IMR-90 (cell line): ENCODE measurements around the gene PARP1. TPM values are rescaled to one million over a fixed set of nuclear protein-coding genes. Genes with fewer than 3 reads are reported as not detected.

Source experiments
- ATAC-seq: fragments of 200-7000 bp; cut with Tn5 transposase; 2 replicates; pipeline ENCODE4 v1.9.1; 2020; ENCODE audit warnings: low read depth, mild to moderate bottlenecking, moderate library complexity
- BruUV-seq: library from RNA; stranded (reverse); fragments of 400-500 nt; replicated peaks from 2 replicates; lab custom pipeline; 2021; lab: Mats Ljungman, UMichigan
- CTCF ChIA-PET: fragments of 300-600 bp; formaldehyde crosslinking; extraction: SDS; loops from one replicate; lab custom pipeline; 2021; ENCODE audit warnings: antibody characterized with exemption; lab: Yijun Ruan, JAX
- POLR2A ChIA-PET: fragments of 300-600 bp; sonication (Branson Sonifier 250); formaldehyde crosslinking; loops from one replicate; lab custom pipeline; 2022; ENCODE audit warnings: antibody characterized with exemption; ENCODE audit not compliant: unreplicated experiment; lab: Charles Lee
- DNase-seq: peaks from one replicate; pipeline ENCODE4 v3.0.0; 2013
- H2AFZ ChIP-seq: replicated peaks from 2 replicates; pipeline ENCODE3; 2013; ENCODE audit warnings: low read length, mild to moderate bottlenecking; ENCODE audit not compliant: poor library complexity
- H2AK5ac ChIP-seq: 2 replicates; pipeline ENCODE4 v1.6.1; 2013; ENCODE audit warnings: low read depth, low read length, inconsistent platforms
- H2AK9ac ChIP-seq: replicated peaks from 2 replicates; pipeline ENCODE3; 2013; ENCODE audit warnings: mild to moderate bottlenecking, low read depth, low read length, moderate library complexity; ENCODE audit not compliant: poor library complexity
- H2BK120ac ChIP-seq: 2 replicates; pipeline ENCODE4 v1.6.1; 2013; ENCODE audit warnings: low read depth, low read length, inconsistent platforms
- H2BK15ac ChIP-seq: 3 replicates; pipeline ENCODE4 v1.6.1; 2013; ENCODE audit warnings: low read depth, low read length, inconsistent platforms
- H2BK20ac ChIP-seq: 2 replicates; pipeline ENCODE4 v1.6.1; 2013; ENCODE audit warnings: low read depth, mild to moderate bottlenecking, inconsistent platforms, low read length, moderate library complexity
- H2BK5ac ChIP-seq: 2 replicates; pipeline ENCODE4 v1.6.1; 2013; ENCODE audit warnings: mild to moderate bottlenecking, low read depth, low read length, inconsistent platforms; ENCODE audit not compliant: poor library complexity, severe bottlenecking
- H3K14ac ChIP-seq: replicated peaks from 2 replicates; pipeline ENCODE4 v1.6.1; 2013; ENCODE audit warnings: low read depth, low read length, inconsistent platforms
- H3K18ac ChIP-seq: 2 replicates; pipeline ENCODE4 v1.6.1; 2013; ENCODE audit warnings: low read depth, low read length, control low read depth
- H3K23ac ChIP-seq: 2 replicates; pipeline ENCODE4 v1.6.1; 2013; ENCODE audit warnings: low read depth, low read length, inconsistent platforms
- H3K27ac ChIP-seq: 2 replicates; pipeline ENCODE4 v1.5.1; 2013; ENCODE audit warnings: mild to moderate bottlenecking, control low read depth, low read length; ENCODE audit not compliant: insufficient read depth
- H3K27me3 ChIP-seq: 2 replicates; pipeline ENCODE4 v1.6.1; 2013; ENCODE audit warnings: low read length; ENCODE audit not compliant: control insufficient read depth, insufficient read depth
- H3K36me3 ChIP-seq: 2 replicates; pipeline ENCODE4 v1.6.1; 2013; ENCODE audit warnings: low read length, mixed read lengths; ENCODE audit not compliant: control insufficient read depth, insufficient read depth
- H3K4ac ChIP-seq: 2 replicates; pipeline ENCODE4 v1.6.1; 2013; ENCODE audit warnings: low read depth, low read length, inconsistent platforms
- H3K4me1 ChIP-seq: 2 replicates; pipeline ENCODE4 v1.6.1; 2013; ENCODE audit warnings: low read length, mixed read lengths; ENCODE audit not compliant: control insufficient read depth, insufficient read depth
- H3K4me2 ChIP-seq: 2 replicates; pipeline ENCODE4 v1.6.1; 2013; ENCODE audit warnings: low read depth, mild to moderate bottlenecking, control low read depth, low read length, moderate library complexity
- H3K4me3 ChIP-seq: 2 replicates; pipeline ENCODE4 v1.5.1; 2013; ENCODE audit warnings: low read depth, mild to moderate bottlenecking, control low read depth, low read length, moderate library complexity; ENCODE audit not compliant: insufficient read depth
- H3K56ac ChIP-seq: 2 replicates; pipeline ENCODE4 v1.6.1; 2013; ENCODE audit warnings: low read length, inconsistent platforms; ENCODE audit not compliant: insufficient read depth; ENCODE audit errors: extremely low read depth
- H3K79me1 ChIP-seq, 2 experiments: 2 replicates each; pipeline ENCODE4 v1.6.1; 2013; ENCODE audit warnings: low read length in 2 of 2, inconsistent platforms in 1 of 2, low read depth in 1 of 2
- H3K9ac ChIP-seq: 2 replicates; pipeline ENCODE4 v1.6.1; 2013; ENCODE audit warnings: low read depth, low read length, control low read depth
- H3K9me1 ChIP-seq: 2 replicates; pipeline ENCODE4 v1.6.1; 2013; ENCODE audit warnings: low read length, inconsistent platforms; ENCODE audit not compliant: insufficient read depth
- H3K9me3 ChIP-seq: 2 replicates; pipeline ENCODE4 v1.6.1; 2013; ENCODE audit warnings: low read length; ENCODE audit not compliant: control insufficient read depth, insufficient read depth
- H4K20me1 ChIP-seq: 2 replicates; pipeline ENCODE4 v1.6.1; 2013; ENCODE audit warnings: low read length, inconsistent platforms; ENCODE audit not compliant: insufficient read depth
- H4K5ac ChIP-seq: 2 replicates; pipeline ENCODE4 v1.6.1; 2013; ENCODE audit warnings: mild to moderate bottlenecking, low read depth, low read length, control low read depth
- H4K8ac ChIP-seq, 2 experiments: 2 replicates each; pipeline ENCODE4 v1.6.1; 2013; ENCODE audit warnings: low read depth in 2 of 2, low read length in 2 of 2, control low read depth in 1 of 2, inconsistent platforms in 1 of 2
- H4K91ac ChIP-seq: 2 replicates; pipeline ENCODE4 v1.6.1; 2013; ENCODE audit warnings: low read depth, low read length, inconsistent platforms; ENCODE audit not compliant: insufficient read depth
- BHLHE40 ChIP-seq: fragments of 150-350 bp; IDR thresholded peaks from 2 replicates; pipeline ENCODE4 v1.6.1; 2016; ENCODE audit warnings: mild to moderate bottlenecking, low read depth, low read length
- CEBPB ChIP-seq: IDR thresholded peaks from 2 replicates; pipeline ENCODE4 v1.6.1; 2012; ENCODE audit warnings: low read depth, low read length, improper control_type of control experiment
- CTCF ChIP-seq: conservative IDR thresholded peaks from 2 replicates; pipeline ENCODE4 v1.5.1; 2012; ENCODE audit warnings: mild to moderate bottlenecking, low read depth, low read length, improper control_type of control experiment
- ELK1 ChIP-seq: fragments of 150-350 bp; IDR thresholded peaks from 2 replicates; pipeline ENCODE4 v1.6.1; 2016; ENCODE audit warnings: low read depth, mild to moderate bottlenecking, low read length, moderate library complexity, borderline replicate concordance
- FOS ChIP-seq: fragments of 150-350 bp; IDR thresholded peaks from 2 replicates; pipeline ENCODE4 v1.6.1; 2016; ENCODE audit warnings: low read depth, low read length
- MAFK ChIP-seq: IDR thresholded peaks from 2 replicates; pipeline ENCODE4 v1.6.1; 2012; ENCODE audit warnings: low read depth, low read length, improper control_type of control experiment
- MAZ ChIP-seq: IDR thresholded peaks from 2 replicates; pipeline ENCODE4 v1.6.1; 2012; ENCODE audit warnings: low read depth, mild to moderate bottlenecking, low read length, improper control_type of control experiment, moderate library complexity, borderline replicate concordance
- POLR2A ChIP-seq: IDR thresholded peaks from 2 replicates; pipeline ENCODE4 v1.6.1; 2012; ENCODE audit warnings: mild to moderate bottlenecking, low read depth, low read length
- RAD21 ChIP-seq: IDR thresholded peaks from 2 replicates; pipeline ENCODE4 v1.6.1; 2012; ENCODE audit warnings: low read length, improper control_type of control experiment
- RCOR1 ChIP-seq: IDR thresholded peaks from 2 replicates; pipeline ENCODE4 v1.6.1; 2012; ENCODE audit warnings: mild to moderate bottlenecking, low read length, improper control_type of control experiment; ENCODE audit not compliant: insufficient replicate concordance
- RFX5 ChIP-seq: IDR thresholded peaks from 2 replicates; pipeline ENCODE4 v1.8.0; 2012; ENCODE audit warnings: low read depth, mild to moderate bottlenecking, low read length, moderate library complexity
- SMC3 ChIP-seq: fragments of 150-350 bp; IDR thresholded peaks from 2 replicates; pipeline ENCODE4 v1.6.1; 2016; ENCODE audit warnings: low read depth, mild to moderate bottlenecking, antibody characterized with exemption, low read length, moderate library complexity
- USF2 ChIP-seq: fragments of 150-350 bp; IDR thresholded peaks from 2 replicates; pipeline ENCODE4 v1.6.1; 2017; ENCODE audit warnings: mild to moderate bottlenecking, antibody characterized with exemption, low read length, low read depth
- WGBS, 2 experiments: methylation state at CpG; one replicate each; pipeline versions ENCODE4 v1.1.5 to v1.1.7; 2013; ENCODE audit warnings: missing lambda C conversion rate in 2 of 2; ENCODE audit not compliant: insufficient read length in 1 of 2; ENCODE audit errors: extremely low coverage in 2 of 2; 5-methylcytosine and 5-hydroxymethylcytosine counted together
- dilution Hi-C: fragments of 300-500 bp; cut with HindIII; formaldehyde crosslinking; loops from one replicate; pipeline ENCODE4 v1.14.3; 2018; ENCODE audit warnings: low sequenced_read_pairs; ENCODE audit not compliant: unreplicated experiment
- in situ Hi-C: fragments of 300-500 bp; cut with MboI; formaldehyde crosslinking; loops from 3 replicates; pipeline ENCODE4 v1.14.3; 2019; ENCODE audit warnings: low sequenced_read_pairs, inconsistent platforms, mixed read lengths
- intact Hi-C: fragments of 100-400 bp; cut with micrococcal nuclease; formaldehyde crosslinking; loops from 2 replicates; pipeline ENCODE4 v1.10.0; 2022
- polyA plus RNA-seq, 3 experiments: library from polyadenylated mRNA; depleted of rRNA; stranded (reverse); fragments of >200 nt; gene quantifications; 2 replicates each; pipeline ENCODE4 v1.2.3, GENCODE V29; 2012; ENCODE audit warnings: low replicate concordance in 1 of 3
- total RNA-seq: library from RNA; depleted of rRNA; stranded (reverse); fragments of >200 nt; gene quantifications from 2 replicates; pipeline ENCODE4 v1.2.3, GENCODE V29; 2012

Gene PARP1
- total and polyA plus RNA-seq, 2 of the 4 experiments (the other 2 are of a cell fraction), result 86.5 to 105 TPM

GRCh38 chr1:226372885-226373284 lies 35.0 kb downstream of the PARP1 start:
- ChIA-PET CTCF (no interaction called here), POLR2A (no interaction called here)
- in situ Hi-C loops (no loop called here), intact Hi-C loops (loop anchor here (10.0 kb wide), 1 partner anchor 248 kb away; no protein-coding TSS in a partner anchor), dilution Hi-C loops (no loop called here)
- no peak for DNase-seq
- Histone ChIP-seq H4K20me1 (no peaks in the 10 kb centered on the region), H2BK5ac (no peak overlapping the region), H2AFZ (no peak overlapping the region), H3K9me1 (no peaks in the 10 kb centered on the region; the same call in 1 of the 2 replicates), H2BK20ac (no peak overlapping the region), H4K5ac (no peak overlapping the region), H2AK5ac (no peak overlapping the region), H3K23ac (no peak overlapping the region), H3K27ac (no peak overlapping the region), H3K9me3 (no peaks in the 10 kb centered on the region), H3K27me3 (no peaks in the 10 kb centered on the region), H3K18ac (no peak overlapping the region), H3K36me3 (peaks cover 56% of the 10 kb centered on the region), H3K9ac (no peak overlapping the region), H2BK120ac (no peak overlapping the region), H4K8ac (no peak overlapping the region), H2BK15ac (no peak overlapping the region), H3K56ac (no peak overlapping the region), H3K4me1 (no peaks in the 10 kb centered on the region), H3K4ac (no peak overlapping the region), H3K4me2 (no peak overlapping the region), H3K4me3 (no peak overlapping the region), H4K91ac (no peak overlapping the region), H3K79me1 (peaks cover 0 to 6% of the 10 kb centered on the region in 2 experiments; a peak in 2 of 4 replicates), H3K14ac (no peak overlapping the region), H2AK9ac (no peak overlapping the region)
- no peak for ATAC-seq
- BruUV-seq, result no TSS peak
- WGBS, 2 experiments, result 100% methylated on average over 1 of the region's 9 CpGs; no CpG with 5 or more reads in 1 of the 2 experiments
- no peak for TF ChIP-seq ELK1
- no peak for TF ChIP-seq CEBPB
- no peak for TF ChIP-seq CTCF
- no peak for TF ChIP-seq POLR2A
- no peak for TF ChIP-seq MAFK
- TF ChIP-seq BHLHE40, result no peak
- TF ChIP-seq FOS, result no peak
- no peak for TF ChIP-seq USF2
- no peak for TF ChIP-seq RCOR1
- TF ChIP-seq SMC3, result no peak
- TF ChIP-seq MAZ, result no peak
- no peak for TF ChIP-seq RFX5
- no peak for TF ChIP-seq RAD21
